Activated CD8-positive, alpha-beta memory T cell treated with anti-CD3 and anti-CD28 coated beads, Interleukin-2, amount 50 U/mL, for 1 hour (primary cell): Measurements from ENCODE around the gene TLK2.

Source experiments
- DNase-seq: peaks from one replicate; pipeline ENCODE4 v3.0.0-alpha.2; 2020; ENCODE audit errors: extremely low read depth

The TLK2 gene

DNA sequence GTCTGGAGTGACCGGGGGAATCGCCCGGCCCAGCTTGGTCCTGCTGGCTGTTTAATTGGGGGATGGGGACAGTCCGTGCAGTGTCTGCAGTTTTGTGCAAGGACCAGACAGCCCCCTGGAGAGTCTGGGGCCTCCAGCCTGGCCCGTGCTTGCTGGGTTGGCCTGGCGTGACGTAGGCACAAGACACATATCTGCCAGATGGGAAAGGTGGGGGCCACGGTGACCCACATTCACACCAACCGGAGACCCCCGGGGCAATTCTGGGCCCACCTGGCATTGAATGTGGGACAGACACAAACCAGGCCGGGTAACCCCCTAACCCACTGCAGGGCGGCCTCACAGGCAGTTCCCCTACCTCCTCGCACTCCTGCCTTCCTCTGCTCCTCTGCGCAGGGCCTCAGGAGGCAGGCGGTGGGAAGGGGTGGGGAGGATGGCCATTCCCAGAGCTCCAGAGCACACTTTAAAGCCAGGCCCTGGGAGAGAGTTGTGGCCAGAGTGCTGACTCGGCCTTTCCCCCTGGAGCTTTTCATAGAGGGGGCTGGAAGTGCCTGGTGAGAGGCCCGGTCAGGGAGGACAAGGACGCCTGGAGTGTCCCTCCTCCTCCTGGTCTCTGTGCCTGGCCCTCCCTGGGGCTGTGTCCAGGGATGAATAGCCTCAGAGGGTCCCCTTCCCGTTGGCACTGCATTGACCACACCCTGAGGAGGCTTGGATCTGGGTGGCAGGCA is 150.4 kb downstream of the TLK2 start:
- DNase-seq, result no peak

DNA sequence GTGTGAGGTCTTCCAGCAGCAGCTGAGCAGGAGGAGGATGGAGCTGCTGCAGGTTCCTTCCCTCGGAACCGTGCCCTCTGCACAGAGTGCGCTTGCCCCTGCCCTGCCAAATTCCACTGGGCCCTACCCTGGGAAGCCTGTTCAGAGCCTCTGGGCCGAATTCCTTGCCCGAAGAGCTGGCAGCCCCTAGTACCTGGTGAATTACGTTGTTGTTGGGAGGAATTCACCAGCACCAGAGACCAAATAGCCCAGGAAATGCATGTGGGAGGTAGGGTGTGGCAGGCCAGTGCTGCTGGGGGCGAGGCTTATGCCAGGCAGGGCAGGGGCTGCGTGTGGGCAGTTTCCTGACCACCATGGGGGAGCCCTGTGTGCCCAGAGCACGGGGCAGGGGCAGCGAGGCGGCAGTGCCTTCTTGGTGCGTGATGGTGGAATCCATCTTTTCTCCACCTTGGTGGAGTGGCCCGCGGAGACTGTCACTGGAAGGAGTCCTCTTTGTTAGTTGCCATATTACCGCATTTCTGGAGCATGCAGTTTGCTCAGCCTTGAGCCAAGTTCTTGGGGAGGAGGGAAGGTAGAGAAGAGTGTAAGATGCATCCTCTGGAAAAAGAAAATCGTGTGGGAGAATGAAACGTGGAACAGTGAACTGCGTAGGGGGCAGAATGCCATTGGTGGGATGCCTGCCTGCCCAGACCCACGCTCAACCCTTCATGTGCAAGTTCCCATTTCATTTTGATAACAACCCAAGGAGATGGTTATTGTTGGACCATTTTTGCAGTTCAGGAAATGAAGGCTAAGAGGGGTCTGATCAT is 151.1 kb downstream of the TLK2 start:
- DNase-seq, result no peak

DNA sequence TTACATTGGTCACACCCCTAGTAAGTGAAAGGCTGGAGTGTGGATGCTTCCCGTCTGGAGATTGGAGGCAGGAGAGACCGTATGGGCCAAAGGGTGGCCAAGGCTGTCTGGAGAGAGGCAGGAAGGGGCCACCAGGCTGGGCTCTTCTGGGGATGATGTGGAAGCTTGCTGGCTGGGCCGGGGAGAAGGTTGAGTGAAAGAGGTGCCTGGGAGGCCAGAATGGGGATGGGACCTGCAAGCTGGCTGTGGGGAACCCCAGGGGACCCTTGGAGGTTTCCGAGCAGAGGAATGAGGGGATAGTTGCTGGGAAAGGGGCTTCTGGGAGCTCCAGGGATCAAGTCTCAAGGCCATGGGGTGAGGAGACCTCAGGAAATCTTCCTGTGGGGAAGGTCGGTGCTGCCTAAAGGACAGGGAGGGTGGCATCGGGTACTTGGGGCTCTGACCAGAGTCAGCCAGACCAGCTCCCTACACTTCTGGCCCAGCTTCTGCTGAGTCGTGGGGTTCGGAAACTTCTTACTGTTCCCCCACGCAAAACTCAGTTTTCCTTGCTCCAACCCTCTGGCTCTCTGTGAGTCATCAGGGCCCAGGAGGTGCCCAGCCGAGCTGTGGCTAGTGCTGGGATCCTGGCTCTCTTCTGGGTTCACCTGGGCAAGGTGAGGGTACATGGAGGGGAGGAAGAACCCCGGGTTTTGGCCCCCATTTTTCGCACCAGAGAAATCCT is 151.9 kb downstream of the TLK2 start:
- DNase-seq, result no peak

GRCh38 chr17:62631086-62631935 is 152.7 kb downstream of the TLK2 start:
- DNase-seq, result no peak

- no peak for DNase-seq
These were observed 153.6 kb downstream of the TLK2 start for GRCh38 chr17:62631936-62632924.

- no peak for DNase-seq
These were observed 159.2 kb downstream of the TLK2 start for GRCh38 chr17:62637809-62638208.

GRCh38 chr17:62641153-62641552 is 162.5 kb downstream of the TLK2 start:
- DNase-seq, result no peak

GRCh38 chr17:62641951-62642350 is 163.3 kb downstream of the TLK2 start:
- DNase-seq, result no peak

DNA sequence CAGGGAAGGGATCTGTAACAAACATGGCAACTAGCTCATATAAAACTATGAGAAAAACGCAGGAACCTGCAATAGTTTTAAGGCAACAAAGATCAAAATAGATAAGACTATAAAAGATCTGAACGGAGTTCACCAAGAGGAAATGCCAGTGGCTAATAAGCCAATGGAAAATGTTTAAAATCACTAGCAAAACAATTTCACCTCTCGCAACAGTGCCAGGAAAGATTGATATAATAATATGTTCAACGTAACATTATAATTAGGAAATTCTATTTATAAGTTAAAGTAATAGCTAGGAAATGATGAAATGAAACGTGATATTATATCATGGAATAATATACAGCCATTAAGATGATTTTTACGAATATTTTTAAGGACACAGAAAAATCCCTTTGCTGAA is 164.9 kb downstream of the TLK2 start:
- no peak for DNase-seq

DNA sequence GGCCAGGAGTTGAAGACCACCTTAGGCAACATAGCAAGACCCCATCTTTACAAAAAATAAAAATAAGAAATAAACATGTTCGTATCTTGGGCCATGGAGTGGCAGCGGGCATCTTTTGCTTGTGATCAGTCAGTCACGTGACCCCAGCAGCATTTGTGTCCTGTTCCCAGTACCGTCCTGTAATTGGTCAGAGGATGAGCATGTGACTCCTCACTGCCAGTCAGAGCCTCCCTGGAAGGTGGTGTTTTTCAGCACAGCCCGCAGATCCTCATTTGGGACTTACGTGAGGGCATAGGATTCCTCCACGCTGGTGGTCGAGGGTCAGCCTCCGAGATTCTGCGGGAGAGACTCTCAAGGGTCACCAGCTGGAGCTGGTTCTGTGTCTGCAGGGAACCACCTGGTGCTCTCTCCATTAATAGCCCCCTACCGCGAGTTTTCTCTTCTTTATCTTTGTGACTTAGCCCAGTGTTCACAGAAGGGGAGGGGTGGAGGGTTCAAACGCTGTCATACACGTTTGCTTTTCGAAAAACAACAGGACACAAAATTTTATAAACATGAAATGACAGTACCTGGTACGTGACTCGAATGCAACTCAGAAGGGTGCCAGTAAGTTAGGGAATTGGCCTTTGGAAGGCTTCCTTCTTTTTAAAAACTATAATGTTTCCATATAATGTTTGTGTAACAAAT is 166.0 kb downstream of the TLK2 start:
- DNase-seq, result no peak

GRCh38 chr17:62648251-62648955 is 169.8 kb downstream of the TLK2 start:
- DNase-seq, result no peak

- no peak for DNase-seq
These were observed 170.3 kb downstream of the TLK2 start for GRCh38 chr17:62648956-62649294.

DNA sequence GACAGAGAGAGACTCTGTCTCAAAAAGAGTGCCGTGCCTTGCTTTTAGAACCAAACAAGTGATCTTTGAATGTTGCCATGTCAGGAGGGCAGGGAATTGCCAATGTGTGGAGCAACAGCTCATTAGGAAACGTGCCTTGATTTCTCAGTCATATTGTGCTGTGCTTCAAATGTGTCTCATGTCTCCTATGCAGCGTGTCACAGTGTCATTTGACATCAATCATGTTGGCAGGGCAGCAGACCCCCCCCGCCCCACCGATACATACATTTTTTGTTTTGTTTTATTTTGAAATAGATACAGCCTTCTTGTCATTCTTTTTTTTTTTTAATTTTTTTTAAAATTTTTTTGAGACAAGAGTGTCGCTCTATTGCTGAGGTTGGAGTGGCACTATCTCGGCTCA is 170.9 kb downstream of the TLK2 start:
- DNase-seq, result no peak

DNA sequence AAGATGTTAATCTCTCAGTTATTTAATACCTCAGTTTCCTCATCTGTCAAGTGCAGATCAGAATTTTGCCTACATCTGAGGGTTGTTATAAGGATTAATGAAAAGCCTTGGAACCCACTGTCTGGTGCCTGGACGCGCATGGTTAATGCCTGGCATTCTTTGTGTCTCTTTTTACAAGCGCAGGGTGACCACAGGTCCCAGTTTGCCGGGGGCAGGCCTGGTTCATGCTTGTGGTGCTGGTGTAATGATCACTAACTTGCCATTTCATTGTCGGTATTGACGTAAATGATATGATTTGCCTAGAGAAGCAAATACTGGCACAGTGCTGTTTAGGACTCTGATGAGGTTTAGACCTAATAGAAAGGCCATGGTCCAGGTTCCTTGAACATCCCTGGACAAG is 172.0 kb downstream of the TLK2 start:
- no peak for DNase-seq

DNA sequence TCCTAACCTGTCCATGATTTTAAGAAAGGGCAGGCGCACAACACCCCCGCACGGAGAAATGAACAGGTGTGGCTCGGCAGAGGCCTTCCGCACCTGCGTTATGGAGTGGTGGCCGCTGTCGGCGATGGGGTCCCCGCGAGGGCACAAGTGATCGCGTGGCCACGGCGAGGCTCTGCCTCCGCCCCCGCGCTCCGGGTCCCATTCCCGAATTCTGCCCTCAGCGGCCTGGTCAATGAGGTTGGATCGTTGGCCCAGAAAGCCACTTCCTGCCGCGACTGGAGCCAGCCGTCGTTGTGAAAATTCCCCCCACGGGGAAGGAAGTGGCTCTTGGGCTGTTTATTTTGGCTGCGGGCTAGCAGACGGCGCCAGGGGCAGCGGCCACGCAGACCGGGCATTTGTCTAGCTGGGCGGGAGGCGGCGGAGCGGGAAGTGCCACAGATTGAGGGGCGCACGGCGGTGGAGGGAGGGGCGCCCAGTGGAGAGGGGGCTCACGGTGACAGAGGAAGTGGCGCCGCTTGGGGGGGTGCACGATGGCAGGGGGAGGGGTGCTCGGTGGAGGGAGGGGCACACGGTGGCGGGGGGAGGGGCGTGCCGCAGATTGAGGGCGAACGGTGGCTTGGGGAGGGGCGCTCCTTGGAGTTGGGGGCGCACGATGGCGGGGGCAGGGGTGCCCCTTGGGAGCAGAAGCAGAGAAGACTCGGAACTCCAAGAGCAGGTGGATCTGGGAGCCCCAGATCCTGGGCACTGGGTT is 173.8 kb downstream of the TLK2 start:
- DNase-seq, result no peak

DNA sequence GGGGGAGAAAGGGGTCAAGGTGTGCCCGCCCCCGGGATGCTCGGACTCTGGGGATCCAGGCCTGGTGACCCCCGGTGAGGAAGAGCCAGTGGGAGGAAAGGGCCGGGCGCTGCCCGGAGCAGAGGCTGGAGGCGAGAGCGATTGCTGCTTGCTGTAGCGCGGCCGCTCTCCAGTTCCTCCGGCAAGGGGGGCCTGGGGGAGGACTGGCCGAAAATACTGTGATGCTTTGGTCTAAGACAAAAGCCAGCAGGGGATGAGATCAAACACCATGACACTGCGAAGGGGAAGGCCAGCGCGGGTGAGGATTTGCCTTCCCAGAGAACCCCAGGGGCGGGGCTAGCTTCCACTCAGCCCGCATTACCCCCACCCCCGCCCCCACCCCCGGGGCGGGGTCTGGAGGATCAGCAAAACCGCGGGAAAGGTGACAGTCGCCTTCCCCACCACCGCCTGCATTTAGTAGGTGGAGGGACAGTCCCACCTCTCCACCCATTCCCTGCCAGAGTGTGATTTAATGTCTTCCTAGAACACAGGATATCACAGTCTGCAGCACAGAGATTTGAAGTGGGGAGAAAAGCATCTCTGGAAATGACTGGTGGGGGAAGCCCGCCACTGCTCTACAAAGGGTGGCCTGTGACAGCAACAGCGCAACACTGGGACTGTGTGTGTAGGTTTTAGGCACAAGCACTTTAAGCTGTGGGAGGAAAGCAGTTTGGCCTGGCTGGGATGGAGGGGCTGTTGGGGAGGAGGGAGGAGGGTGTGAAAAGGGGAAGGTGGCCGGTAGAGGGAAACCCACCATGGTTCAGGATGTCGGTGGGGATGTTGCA is 174.6 kb downstream of the TLK2 start:
- DNase-seq, result no peak

DNA sequence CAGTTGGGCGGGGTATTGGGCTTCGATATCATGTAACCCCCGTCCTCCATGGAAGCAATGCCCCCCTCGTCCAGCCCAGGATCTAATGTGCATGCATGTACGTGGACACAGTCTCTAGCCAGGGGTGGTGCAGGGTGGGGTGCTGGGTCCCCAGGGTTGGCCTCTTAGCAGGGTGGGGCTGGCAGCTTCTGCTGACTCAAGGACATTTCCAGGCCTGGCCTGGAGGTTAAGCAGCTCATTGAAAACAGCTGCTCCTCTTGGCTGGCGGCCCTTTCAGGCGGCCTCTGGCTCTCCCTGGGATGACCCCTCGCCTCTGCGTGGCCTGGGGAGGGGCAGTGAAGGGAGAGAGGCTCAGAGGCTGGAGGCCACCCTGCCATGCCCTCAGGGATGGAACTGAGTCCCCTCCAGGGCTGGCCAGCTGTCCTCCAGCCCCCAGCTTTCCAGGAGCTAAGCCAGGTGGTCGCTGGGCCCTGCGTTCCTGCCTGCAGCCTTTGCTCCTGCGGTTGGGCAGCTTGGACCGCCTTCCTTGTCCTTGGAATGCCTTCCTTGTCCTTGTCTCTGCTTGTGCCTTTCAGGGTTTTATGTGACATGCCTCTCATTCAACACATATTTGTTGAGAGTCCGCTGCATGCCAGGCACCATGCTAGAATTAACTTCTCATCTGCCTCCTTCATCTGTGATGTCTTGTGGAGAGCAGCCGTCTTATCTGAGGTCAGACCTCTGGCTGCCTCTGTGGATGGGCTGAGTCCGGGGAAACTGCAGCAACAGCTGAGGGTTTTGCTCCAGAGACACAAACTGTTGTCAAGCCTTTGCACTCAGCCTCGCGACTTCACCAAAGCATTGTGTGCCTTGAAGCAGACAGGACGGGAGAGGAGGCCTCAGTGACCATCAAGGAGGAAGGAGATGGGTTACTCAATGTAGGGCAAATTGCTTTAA is 175.5 kb downstream of the TLK2 start:
- no peak for DNase-seq
